GM12878 (cell line): ENCODE measurements around the gene OR51M1. TPM values are rescaled to one million over a fixed set of nuclear protein-coding genes. Genes with fewer than 3 reads are reported as not detected.

ENCODE experiments used
- ATAC-seq: fragments of 200-7000 bp; cut with Tn5 transposase; 3 replicates; pipeline ENCODE4 v1.9.1; 2020; ENCODE audit warnings: mild to moderate bottlenecking, moderate library complexity
- BruUV-seq: library from RNA; stranded (reverse); fragments of 400-500 nt; replicated peaks from 2 replicates; lab custom pipeline; 2021; lab: Mats Ljungman, UMichigan
- CTCF ChIA-PET: fragments of 300-600 bp; sonication (Branson Sonifier 250); formaldehyde crosslinking; extraction: SDS; loops from one replicate; lab custom pipeline; 2021; ENCODE audit warnings: inconsistent platforms; lab: Yijun Ruan, JAX
- POLR2A ChIA-PET: fragments of 350-600 bp; formaldehyde crosslinking; extraction: SDS; loops from one replicate; lab custom pipeline; 2021; ENCODE audit warnings: inconsistent platforms; lab: Charles Lee
- RAD21 ChIA-PET: fragments of 300-600 bp; sonication (Branson Sonifier 250); formaldehyde crosslinking; loops from one replicate; lab custom pipeline; 2023; ENCODE audit warnings: antibody characterized with exemption; ENCODE audit not compliant: unreplicated experiment; lab: Charles Lee
- SMC1A ChIA-PET: fragments of 300-600 bp; sonication (Branson Sonifier 250); formaldehyde crosslinking; loops from one replicate; lab custom pipeline; 2023; ENCODE audit not compliant: unreplicated experiment, uncharacterized antibody; lab: Charles Lee
- DNase-seq: peaks from one replicate; pipeline ENCODE4 v3.0.0-alpha.2; 2011; ENCODE audit warnings: low read depth, low spot score
- FAIRE-seq: peaks from 3 replicates; lab custom pipeline; 2011; peaks lifted over from hg19 to GRCh38; lab: Jason Lieb, UNC
- H2AFZ ChIP-seq: 2 replicates; pipeline ENCODE4 v1.6.0; 2011; ENCODE audit warnings: low read depth, low read length, control low read depth; ENCODE audit not compliant: control insufficient read depth
- H3K27ac ChIP-seq: 2 replicates; pipeline ENCODE4 v1.5.1; 2011; ENCODE audit warnings: control low read depth; ENCODE audit not compliant: control insufficient read depth, insufficient read depth
- H3K27me3 ChIP-seq, 2 experiments: replicated peaks in 1 of 2; 2 replicates each; pipeline versions ENCODE4 v1.6.0 to v1.6.1; 2011; ENCODE audit warnings: low read length in 1 of 2; ENCODE audit not compliant: control insufficient read depth in 2 of 2, insufficient read depth in 2 of 2
- H3K36me3 ChIP-seq, 2 experiments: 2 replicates each; pipeline ENCODE4 v1.5.1; 2011; ENCODE audit warnings: low read length in 1 of 2; ENCODE audit not compliant: control insufficient read depth in 2 of 2, insufficient read depth in 2 of 2
- H3K4me1 ChIP-seq: 2 replicates; pipeline ENCODE4 v1.6.1; 2011; ENCODE audit warnings: mild to moderate bottlenecking, low read length, moderate library complexity, mixed read lengths; ENCODE audit not compliant: control insufficient read depth, insufficient read depth
- H3K4me2 ChIP-seq: 2 replicates; pipeline ENCODE4 v1.6.0; 2011; ENCODE audit warnings: control low read depth; ENCODE audit not compliant: control insufficient read depth, insufficient read depth
- H3K4me3 ChIP-seq: fragments of 200-600 bp; sonication (generic); 2 replicates; pipeline ENCODE4 v1.5.1; 2016
- H3K79me2 ChIP-seq: 2 replicates; pipeline ENCODE4 v1.6.0; 2011; ENCODE audit warnings: low read length; ENCODE audit not compliant: control insufficient read depth, insufficient read depth
- H3K9ac ChIP-seq: 2 replicates; pipeline ENCODE4 v1.8.0; 2011; ENCODE audit warnings: low read length, control low read depth, mixed read lengths; ENCODE audit not compliant: control insufficient read depth, insufficient read depth
- H3K9me3 ChIP-seq: replicated peaks from 3 replicates; pipeline ENCODE4 v1.5.1; 2011; ENCODE audit warnings: mild to moderate bottlenecking, low read length; ENCODE audit not compliant: control insufficient read depth, insufficient read depth
- H4K20me1 ChIP-seq: 2 replicates; pipeline ENCODE4 v1.6.0; 2011; ENCODE audit not compliant: control insufficient read depth, insufficient read depth
- BCL11A ChIP-seq: IDR thresholded peaks from 2 replicates; pipeline ENCODE4 v1.6.1; 2011; ENCODE audit warnings: low read depth, low read length
- BCL3 ChIP-seq: IDR thresholded peaks from 2 replicates; pipeline ENCODE4 v1.6.1; 2011; ENCODE audit warnings: borderline replicate concordance, low read depth, mild to moderate bottlenecking, moderate library complexity, low read length; ENCODE audit not compliant: insufficient read depth, poor library complexity, severe bottlenecking
- CHD2 ChIP-seq: IDR thresholded peaks from 2 replicates; pipeline ENCODE4 v1.6.1; 2011; ENCODE audit warnings: low read depth, low read length, improper control_type of control experiment, borderline replicate concordance
- FOXK2 ChIP-seq: fragments of 450-650 bp; IDR thresholded peaks from 2 replicates; pipeline ENCODE4 v1.6.1; 2017; ENCODE audit warnings: mild to moderate bottlenecking, moderate library complexity
- GATAD2B ChIP-seq: fragments of 450-650 bp; conservative IDR thresholded peaks from 2 replicates; pipeline ENCODE4 v1.6.1; 2017; ENCODE audit warnings: low read depth, mild to moderate bottlenecking, moderate library complexity
- IKZF1 ChIP-seq: fragments of 450-650 bp; conservative IDR thresholded peaks from 2 replicates; pipeline ENCODE4 v1.6.1; 2017; ENCODE audit warnings: antibody characterized with exemption, mild to moderate bottlenecking
- IKZF2 ChIP-seq, 2 experiments: fragments of 450-650 bp; IDR thresholded peaks; 2 replicates each; pipeline ENCODE4 v1.6.1; 2017; ENCODE audit warnings: mild to moderate bottlenecking in 2 of 2, moderate library complexity in 2 of 2
- MLLT1 ChIP-seq: fragments of 450-650 bp; IDR thresholded peaks from 2 replicates; pipeline ENCODE4 v1.6.1; 2016; ENCODE audit warnings: mild to moderate bottlenecking
- MYC ChIP-seq: IDR thresholded peaks from 2 replicates; pipeline ENCODE4 v1.6.1; 2011; ENCODE audit warnings: mild to moderate bottlenecking, low read length, moderate library complexity, inconsistent platforms; ENCODE audit not compliant: insufficient read depth, insufficient replicate concordance, insufficient read length, severe bottlenecking
- NFXL1 ChIP-seq: fragments of 450-650 bp; IDR thresholded peaks from 2 replicates; pipeline ENCODE4 v1.6.1; 2017; ENCODE audit warnings: antibody characterized with exemption, mild to moderate bottlenecking, borderline replicate concordance
- POU2F2 ChIP-seq: IDR thresholded peaks from 3 replicates; pipeline ENCODE4 v1.6.1; 2011; ENCODE audit warnings: low read depth, mild to moderate bottlenecking, low read length, borderline replicate concordance
- RB1 ChIP-seq: fragments of 450-650 bp; formaldehyde crosslinking; IDR thresholded peaks from 2 replicates; pipeline ENCODE4 v1.6.1; 2017; ENCODE audit warnings: mild to moderate bottlenecking, borderline replicate concordance
- RELB ChIP-seq: fragments of 450-650 bp; IDR thresholded peaks from 2 replicates; pipeline ENCODE4 v1.6.1; 2017; ENCODE audit warnings: low read depth, mild to moderate bottlenecking, moderate library complexity
- SIX5 ChIP-seq: IDR thresholded peaks from 2 replicates; pipeline ENCODE4 v1.6.1; 2011; ENCODE audit warnings: mild to moderate bottlenecking, low read depth, low read length, moderate library complexity; ENCODE audit not compliant: severe bottlenecking
- SMC3 ChIP-seq: IDR thresholded peaks from 2 replicates; pipeline ENCODE4 v1.6.1; 2011; ENCODE audit warnings: low read length, improper control_type of control experiment, borderline replicate concordance
- SP1 ChIP-seq: IDR thresholded peaks from one replicate; pipeline ENCODE4 v1.6.1; 2011; ENCODE audit warnings: low read depth, low read length
- TARDBP ChIP-seq: IDR thresholded peaks from 2 replicates; pipeline ENCODE4 v1.6.1; 2016; ENCODE audit warnings: borderline replicate concordance
- TCF12 ChIP-seq: IDR thresholded peaks from 2 replicates; pipeline ENCODE4 v1.6.1; 2011; ENCODE audit warnings: low read depth, mild to moderate bottlenecking, low read length
- YY1 ChIP-seq: IDR thresholded peaks from 2 replicates; pipeline ENCODE4 v1.6.1; 2011; ENCODE audit warnings: low read depth, mild to moderate bottlenecking, low read length
- ZNF622 ChIP-seq: fragments of 450-650 bp; IDR thresholded peaks from 2 replicates; pipeline ENCODE4 v1.6.1; 2017; ENCODE audit warnings: mild to moderate bottlenecking, inconsistent platforms
- WGBS: methylation state at CpG from one replicate; pipeline ENCODE4 v1.1.6; 2016; ENCODE audit warnings: low lambda C conversion rate; ENCODE audit not compliant: insufficient replicate concordance, insufficient coverage; ENCODE audit errors: missing lambda C conversion rate; 5-methylcytosine and 5-hydroxymethylcytosine counted together
- in situ Hi-C: fragments of 300-500 bp; cut with MboI; formaldehyde crosslinking; loops from 9 replicates; pipeline ENCODE4 v1.14.3; 2018; ENCODE audit warnings: mixed read lengths
- intact Hi-C: fragments of 100-400 bp; cut with micrococcal nuclease; formaldehyde crosslinking; loops from one replicate; pipeline ENCODE4 v1.14.2; 2022; ENCODE audit not compliant: unreplicated experiment
- polyA plus RNA-seq, 11 experiments: library from polyadenylated mRNA; depleted of rRNA in 4 of 11; unstranded in 6 of 11; stranded (reverse) in 5 of 11; fragments of >200 nt; fragmentation: Nextera tagmentation in 4 of 11; fragmentation: Illumina TruSeq in 1 of 11; extraction: Ambion mirVana in 4 of 11; extraction: Trizol in 1 of 11; gene quantifications; 1 replicate in 1 of 11; 2 replicates in 10 of 11; pipeline versions ENCODE4 v1.2.1 to v1.2.3, GENCODE V29; 2011 to 2016; ENCODE audit warnings: inconsistent platforms in 2 of 11, missing spikeins in 2 of 11, low read depth in 1 of 11
- total RNA-seq, 4 experiments: library from RNA; depleted of rRNA in 3 of 4; stranded (reverse); fragments of >200 nt in 3 of 4; fragmentation: Illumina TruSeq in 1 of 4; extraction: Trizol in 1 of 4; gene quantifications; 2 replicates each; pipeline versions ENCODE4 v1.2.1 to v1.2.3, GENCODE V29; 2013 to 2021

The OR51M1 gene
- total and polyA plus RNA-seq, 10 of the 15 experiments (the other 5 are each of a cell fraction or from before 2014, with no cell fraction given), result 0.06 TPM; not detected in 9

GRCh38 chr11:5343474-5344335, 39.9 kb upstream of the OR51M1 start, which contains the start of gene OR51B5:
OR51B5 (minus strand) TSS chr11:5343524; CDS start chr11:5343524, 0 bp downstream.
- no peaks in the 10 kb centered on the region for H3K4me1 ChIP-seq
- FAIRE-seq, result no peak
- no peak within 1 kb of the TSS for H3K27ac ChIP-seq
- intact Hi-C loops (no loop called here), in situ Hi-C loops (loop anchor here (25.0 kb wide), 1 partner anchor 1481 kb away; the partner anchor contains the start of gene STIM1)
- no peak for DNase-seq
- no peak within 1 kb of the TSS for H3K4me2 ChIP-seq
- WGBS, result under 1% methylated on average over 6 of the region's 6 CpGs
- BruUV-seq, result no TSS peak
- no peak within 1 kb of the TSS for H3K9ac ChIP-seq
- H3K9me3 ChIP-seq, result no peaks in the 10 kb centered on the region
- CTCF ChIA-PET, result interaction anchor here (0.7 to 1.0 kb wide), 2 partner anchors 18 to 20 kb away, joined by 3 read pairs; no protein-coding TSS in a partner anchor
- POLR2A ChIA-PET, result interaction anchor here (0.6 kb wide), 2 partner anchors 289 to 515 kb away, joined by 3 to 4 read pairs; no protein-coding TSS in a partner anchor
- no peak within 1 kb of the TSS for H3K4me3 ChIP-seq
- H3K79me2 ChIP-seq, result no peaks in the 10 kb centered on the region
- SMC1A ChIA-PET, result interaction anchor here (0.6 to 1.6 kb wide), 6 partner anchors 9 to 1055 kb away, joined by 3 to 5 read pairs (median 4); no protein-coding TSS in a partner anchor
- no peaks in the 10 kb centered on the region for H4K20me1 ChIP-seq
- H3K27me3 ChIP-seq, result no peaks in the 10 kb centered on the region
- ATAC-seq, result peak; percentile 61
- H3K36me3 ChIP-seq, result no peaks in the 10 kb centered on the region
- RAD21 ChIA-PET, result interaction anchor here (1.1 to 1.2 kb wide), 2 partner anchors 36 to 54 kb away, joined by 3 to 4 read pairs; no protein-coding TSS in a partner anchor
- H2AFZ ChIP-seq, result no peak within 1 kb of the TSS
- no peak for TF ChIP-seq SMC3
- no peak for TF ChIP-seq CHD2
- TF ChIP-seq FOXK2, result no peak
- TF ChIP-seq RELB, result peak; percentile 41; the same call in 1 of the 2 replicates
- no peak for TF ChIP-seq MYC
- TF ChIP-seq ZNF622, result no peak
- TF ChIP-seq BCL11A, result no peak
- peak in 1 of 2 experiments; percentile 26; a peak in 1 of 4 replicates for TF ChIP-seq IKZF2 (IDR thresholded peaks at IDR 0.05)
- no peak for TF ChIP-seq TCF12
- no peak for TF ChIP-seq POU2F2
- no peak for TF ChIP-seq SP1
- TF ChIP-seq RB1, result no peak
- TF ChIP-seq MLLT1, result no peak
- TF ChIP-seq TARDBP, result no peak
- TF ChIP-seq GATAD2B, result no peak
- TF ChIP-seq IKZF1, result peak; percentile 41
- TF ChIP-seq SIX5, result no peak
- TF ChIP-seq YY1, result no peak
- no peak for TF ChIP-seq NFXL1
- TF ChIP-seq BCL3, result no peak
